OCI-LY7 (cell line): ENCODE results near the gene IQUB.

Source experiments
- EZH2phosphoT487 ChIP-seq: fragments of 200-600 bp; sonication (generic); IDR thresholded peaks from 2 replicates; pipeline ENCODE4 v1.6.1; 2018; ENCODE audit warnings: low read depth, borderline replicate concordance, mild to moderate bottlenecking, mixed run types, antibody characterized with exemption, low read length, moderate library complexity, mixed read lengths
- TF ChIP-seq, protein P1 (sequence below): fragments of 200-600 bp; sonication (generic); conservative IDR thresholded peaks from 2 replicates; pipeline ENCODE4 v1.5.1; 2014; ENCODE audit warnings: mild to moderate bottlenecking, antibody characterized with exemption, low read length, moderate library complexity, mixed read lengths

DNA sequence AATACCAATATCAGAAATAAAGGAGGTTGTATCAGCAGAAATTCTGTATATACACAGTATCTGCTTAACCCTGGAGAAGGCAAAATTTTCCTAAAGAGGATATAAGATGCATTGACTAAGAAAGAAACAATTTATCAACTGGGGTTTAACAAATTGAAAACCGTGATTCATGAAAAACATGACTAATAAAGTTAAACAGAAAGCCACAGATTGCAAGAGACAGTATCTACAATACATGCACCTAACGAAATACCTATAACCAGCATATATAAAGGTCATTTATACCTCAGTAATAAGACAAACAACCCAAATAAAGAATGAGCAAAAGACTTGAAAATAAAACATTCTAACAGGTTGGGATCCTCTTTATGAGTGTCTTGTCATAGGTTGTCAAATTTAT is 101.8 kb downstream of the IQUB start:
- TF ChIP-seq, protein P1, sequence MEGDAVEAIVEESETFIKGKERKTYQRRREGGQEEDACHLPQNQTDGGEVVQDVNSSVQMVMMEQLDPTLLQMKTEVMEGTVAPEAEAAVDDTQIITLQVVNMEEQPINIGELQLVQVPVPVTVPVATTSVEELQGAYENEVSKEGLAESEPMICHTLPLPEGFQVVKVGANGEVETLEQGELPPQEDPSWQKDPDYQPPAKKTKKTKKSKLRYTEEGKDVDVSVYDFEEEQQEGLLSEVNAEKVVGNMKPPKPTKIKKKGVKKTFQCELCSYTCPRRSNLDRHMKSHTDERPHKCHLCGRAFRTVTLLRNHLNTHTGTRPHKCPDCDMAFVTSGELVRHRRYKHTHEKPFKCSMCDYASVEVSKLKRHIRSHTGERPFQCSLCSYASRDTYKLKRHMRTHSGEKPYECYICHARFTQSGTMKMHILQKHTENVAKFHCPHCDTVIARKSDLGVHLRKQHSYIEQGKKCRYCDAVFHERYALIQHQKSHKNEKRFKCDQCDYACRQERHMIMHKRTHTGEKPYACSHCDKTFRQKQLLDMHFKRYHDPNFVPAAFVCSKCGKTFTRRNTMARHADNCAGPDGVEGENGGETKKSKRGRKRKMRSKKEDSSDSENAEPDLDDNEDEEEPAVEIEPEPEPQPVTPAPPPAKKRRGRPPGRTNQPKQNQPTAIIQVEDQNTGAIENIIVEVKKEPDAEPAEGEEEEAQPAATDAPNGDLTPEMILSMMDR, result no peak
- TF ChIP-seq EZH2phosphoT487, result no peak
